GM19438 (cell line): ENCODE results near the gene RND2.

Experiments used
- ATAC-seq: cut with Tn5 transposase; IDR thresholded peaks from one replicate; pipeline ENCODE4 v1.9.1; 2021; ENCODE audit warnings: low read depth; ENCODE audit not compliant: unreplicated experiment

RND2 gene

GRCh38 chr17:43069368-43069898 lies 44.4 kb downstream of the RND2 start:
- ATAC-seq = no peak

- ATAC-seq = no peak
These were observed 45.2 kb downstream of the RND2 start for GRCh38 chr17:43070257-43070656.

DNA sequence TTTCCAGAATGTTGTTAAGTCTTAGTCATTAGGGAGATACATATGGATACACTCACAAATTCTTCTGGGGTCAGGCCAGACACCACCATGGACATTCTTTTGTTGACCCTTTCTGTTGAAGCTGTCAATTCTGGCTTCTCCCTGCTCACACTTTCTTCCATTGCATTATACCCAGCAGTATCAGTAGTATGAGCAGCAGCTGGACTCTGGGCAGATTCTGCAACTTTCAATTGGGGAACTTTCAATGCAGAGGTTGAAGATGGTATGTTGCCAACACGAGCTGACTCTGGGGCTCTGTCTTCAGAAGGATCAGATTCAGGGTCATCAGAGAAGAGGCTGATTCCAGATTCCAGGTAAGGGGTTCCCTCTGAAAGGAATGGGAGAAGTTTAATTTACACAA lies 45.8 kb downstream of the RND2 start:
- ATAC-seq = no peak

DNA sequence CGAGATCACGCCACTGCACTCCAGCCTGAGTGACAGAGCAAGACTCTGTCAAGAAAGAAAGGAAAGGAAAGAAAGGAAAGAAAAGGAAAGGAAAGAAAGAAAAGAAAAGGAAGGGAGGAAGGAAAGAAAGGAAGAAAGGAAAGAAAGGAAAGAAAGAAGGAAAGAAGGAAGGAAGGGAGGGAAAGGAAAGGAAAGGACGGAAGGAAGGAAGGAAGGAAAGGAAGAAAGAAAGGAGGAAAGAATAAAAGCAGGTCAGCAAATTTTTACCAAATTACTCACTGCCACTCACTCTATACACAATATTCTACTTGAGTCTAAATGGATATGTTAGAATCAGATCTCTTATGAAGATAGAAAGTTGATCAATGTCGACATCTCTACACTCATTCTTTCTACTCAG lies 49.8 kb downstream of the RND2 start:
- no peak for ATAC-seq

GRCh38 chr17:43079641-43080302 lies 54.7 kb downstream of the RND2 start:
- ATAC-seq = no peak
